Large intestine (tissue), 3 donors: ENCODE results near the gene GABRD. TPM values are rescaled to one million over a fixed set of nuclear protein-coding genes. Genes with fewer than 3 reads are reported as not detected.
A peak's percentile ranks its signal among the peaks of the same experiment; 100 is the strongest.

ENCODE experiments used
- DNase-seq, 2 donors: peaks; one replicate each; pipeline versions ENCODE4 v3.0.0 to v3.0.0-alpha.2; 2013
- H3K27ac ChIP-seq: one replicate; pipeline ENCODE4 v1.5.1; 2013; ENCODE audit warnings: low read length
- H3K27me3 ChIP-seq: 2 replicates; pipeline ENCODE4 v1.6.1; 2013; ENCODE audit warnings: low read length; ENCODE audit not compliant: control insufficient read depth, insufficient read depth
- H3K36me3 ChIP-seq: 2 replicates; pipeline ENCODE4 v1.6.1; 2013; ENCODE audit warnings: low read length; ENCODE audit not compliant: control insufficient read depth, insufficient read depth
- H3K4me1 ChIP-seq: one replicate; pipeline ENCODE4 v1.6.1; 2013; ENCODE audit warnings: low read length; ENCODE audit not compliant: control insufficient read depth, insufficient read depth
- H3K4me3 ChIP-seq: one replicate; pipeline ENCODE4 v1.5.1; 2013; ENCODE audit warnings: low read length
- H3K9me3 ChIP-seq: one replicate; pipeline ENCODE4 v1.6.1; 2013; ENCODE audit warnings: mild to moderate bottlenecking, low read depth, low read length, moderate library complexity; ENCODE audit not compliant: control insufficient read depth
- WGBS: methylation state at CpG from one replicate; pipeline ENCODE4 v1.1.5; 2013; ENCODE audit warnings: low lambda C conversion rate; ENCODE audit not compliant: insufficient coverage; 5-methylcytosine and 5-hydroxymethylcytosine counted together
- polyA plus RNA-seq: library from polyadenylated mRNA; unstranded; fragments of 120-200 nt; gene quantifications from one replicate; pipeline ENCODE4 v1.2.1, GENCODE V29; 2013

Gene GABRD
- polyA plus RNA-seq, 1 donor, result 0.54 TPM

DNA sequence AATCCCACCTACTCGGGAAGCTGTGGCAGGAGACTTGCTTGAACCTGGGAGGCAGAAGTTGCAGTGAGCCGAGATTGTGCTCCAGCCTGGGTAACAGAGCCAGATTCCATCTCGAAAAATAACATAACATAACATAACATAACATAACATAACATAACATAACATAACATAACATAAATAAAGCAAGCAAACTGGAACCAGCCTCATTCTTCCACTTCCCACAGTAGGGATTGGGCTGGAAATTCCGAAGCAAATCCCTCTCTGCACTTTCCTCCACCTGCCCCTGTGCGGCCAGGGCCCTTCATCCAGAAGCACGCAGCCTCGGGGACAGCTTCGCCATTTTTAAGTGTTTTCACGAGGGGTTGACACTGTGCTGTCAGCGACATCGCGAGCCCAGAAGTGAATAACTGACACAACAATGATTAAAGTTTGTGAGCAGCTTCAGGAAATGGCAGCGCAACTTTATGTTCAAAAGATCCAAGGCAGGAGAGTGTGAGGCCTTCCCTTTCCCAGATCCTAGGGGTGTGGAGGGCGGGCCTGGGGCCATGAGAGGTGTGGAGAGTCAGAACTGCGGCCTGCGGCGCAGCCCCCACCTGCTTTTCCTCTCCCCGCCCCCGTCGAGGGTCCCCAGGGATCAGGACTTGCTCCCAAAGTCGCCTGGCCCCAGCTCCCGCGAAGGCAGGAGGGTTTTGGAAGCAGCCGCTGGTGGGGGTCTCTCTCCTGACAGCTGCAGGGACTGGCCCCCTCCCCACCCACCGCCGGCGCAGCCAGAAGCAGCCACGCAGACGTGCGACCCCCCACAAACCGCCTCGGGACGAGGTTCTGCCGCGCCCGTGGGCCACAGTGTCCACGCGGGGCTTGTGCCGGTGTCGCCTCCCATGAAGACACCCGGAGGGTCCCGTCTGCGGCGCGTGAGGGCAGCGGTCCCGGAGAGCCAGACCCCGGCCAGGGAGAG is 651 bp upstream of the GABRD start:
- H3K9me3 ChIP-seq, result peaks cover 12% of the 10 kb centered on the region
- peaks cover 75% of the 10 kb centered on the region for H3K27me3 ChIP-seq
- no peak for DNase-seq
- peaks cover 10% of the 10 kb centered on the region for H3K4me1 ChIP-seq
- no peaks in the 10 kb centered on the region for H3K36me3 ChIP-seq
- no CpG with 5 or more reads among the region's 48 CpGs for WGBS
- no peak overlapping the region for H3K4me3 ChIP-seq
- H3K27ac ChIP-seq, result no peak overlapping the region

DNA sequence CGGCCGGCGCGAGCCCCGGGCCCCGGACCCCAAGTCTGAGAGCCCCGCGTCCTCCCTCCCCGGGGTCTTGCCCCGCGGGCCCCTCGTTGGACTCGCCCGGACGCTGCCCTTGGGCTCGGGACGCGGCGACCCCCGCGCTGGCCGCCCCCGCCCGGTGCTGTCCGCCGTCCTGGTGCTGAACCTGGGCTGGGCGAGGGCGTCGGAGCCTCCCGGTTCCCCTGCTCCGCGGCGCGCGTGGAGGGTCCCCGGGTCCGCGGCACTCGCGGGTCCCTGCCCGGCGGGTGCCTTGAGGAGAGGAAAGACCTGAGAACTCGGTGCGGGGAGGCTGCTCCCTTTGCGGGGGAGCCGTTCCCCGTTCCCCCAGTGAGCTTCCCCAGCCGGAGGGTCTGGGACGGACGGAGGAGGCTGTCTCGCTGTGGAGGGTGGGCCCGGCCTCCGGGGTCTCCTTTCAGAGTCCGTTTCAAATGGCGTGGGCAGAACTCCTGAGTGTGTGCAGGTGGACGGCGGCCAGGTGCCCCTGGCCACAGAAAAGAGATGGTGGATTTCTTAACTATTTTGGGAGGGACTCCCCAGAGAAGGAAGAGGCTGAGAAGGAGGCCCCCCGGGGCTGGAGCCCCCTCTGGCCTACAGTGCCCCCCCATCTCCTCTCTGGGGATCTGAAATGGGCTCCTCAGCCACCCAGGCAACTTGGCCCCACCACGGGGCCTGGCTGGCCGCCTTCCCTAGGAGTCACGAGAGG is 595 bp downstream of the GABRD start:
- Histone ChIP-seq H3K27ac (no peak overlapping the region), H3K4me3 (no peak overlapping the region), H3K9me3 (peaks cover 12% of the 10 kb centered on the region), H3K36me3 (no peaks in the 10 kb centered on the region), H3K4me1 (peaks cover 10% of the 10 kb centered on the region), H3K27me3 (peaks cover 63% of the 10 kb centered on the region)
- DNase-seq, result no peak
- no CpG with 5 or more reads among the region's 61 CpGs for WGBS

DNA sequence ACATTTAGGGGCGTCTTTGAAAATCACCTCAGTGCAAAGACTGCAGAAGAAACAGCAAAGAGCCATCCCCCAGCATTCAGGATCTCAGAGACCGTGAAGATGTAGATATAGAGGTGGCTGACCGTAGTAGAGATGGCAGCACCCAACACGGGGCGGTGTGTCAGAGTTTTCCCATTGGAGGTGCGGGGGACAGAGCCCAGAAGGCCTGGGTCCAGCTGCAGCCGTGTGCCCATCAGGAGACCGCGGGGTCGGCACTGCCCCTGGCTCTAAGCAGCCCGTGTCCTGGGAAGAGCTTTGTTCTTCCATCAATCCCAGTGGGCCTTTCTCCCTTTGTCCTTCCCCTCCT is 1.1 kb downstream of the GABRD start:
- no peak for DNase-seq
- Histone ChIP-seq H3K27ac (no peak overlapping the region), H3K27me3 (peaks cover 58% of the 10 kb centered on the region), H3K4me1 (peaks cover 10% of the 10 kb centered on the region), H3K9me3 (peaks cover 12% of the 10 kb centered on the region), H3K4me3 (no peak overlapping the region), H3K36me3 (no peaks in the 10 kb centered on the region)
- WGBS, result no CpG with 5 or more reads among the region's 11 CpGs

DNA sequence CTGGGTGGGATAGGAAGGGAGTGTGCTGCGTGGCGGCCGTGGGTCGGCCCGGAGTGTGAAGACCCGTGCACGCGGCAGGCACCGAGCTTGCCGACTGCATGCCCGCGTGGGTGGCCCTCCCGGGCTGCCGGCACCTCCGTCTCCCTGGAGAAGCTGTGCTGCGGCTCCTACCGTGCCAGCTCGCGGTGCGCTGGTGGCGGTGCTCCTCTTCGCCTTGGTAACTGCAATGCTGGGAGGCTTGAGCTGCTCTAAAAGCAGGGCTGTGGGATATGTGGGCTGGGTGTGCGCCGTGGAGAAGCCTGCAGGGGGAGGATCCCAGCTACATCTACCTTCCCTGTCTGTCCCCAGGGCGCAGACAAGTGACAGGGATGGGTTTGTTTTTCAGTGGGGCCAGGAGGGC is 2.4 kb downstream of the GABRD start:
- H3K27me3 ChIP-seq, result peaks cover 48% of the 10 kb centered on the region

DNA sequence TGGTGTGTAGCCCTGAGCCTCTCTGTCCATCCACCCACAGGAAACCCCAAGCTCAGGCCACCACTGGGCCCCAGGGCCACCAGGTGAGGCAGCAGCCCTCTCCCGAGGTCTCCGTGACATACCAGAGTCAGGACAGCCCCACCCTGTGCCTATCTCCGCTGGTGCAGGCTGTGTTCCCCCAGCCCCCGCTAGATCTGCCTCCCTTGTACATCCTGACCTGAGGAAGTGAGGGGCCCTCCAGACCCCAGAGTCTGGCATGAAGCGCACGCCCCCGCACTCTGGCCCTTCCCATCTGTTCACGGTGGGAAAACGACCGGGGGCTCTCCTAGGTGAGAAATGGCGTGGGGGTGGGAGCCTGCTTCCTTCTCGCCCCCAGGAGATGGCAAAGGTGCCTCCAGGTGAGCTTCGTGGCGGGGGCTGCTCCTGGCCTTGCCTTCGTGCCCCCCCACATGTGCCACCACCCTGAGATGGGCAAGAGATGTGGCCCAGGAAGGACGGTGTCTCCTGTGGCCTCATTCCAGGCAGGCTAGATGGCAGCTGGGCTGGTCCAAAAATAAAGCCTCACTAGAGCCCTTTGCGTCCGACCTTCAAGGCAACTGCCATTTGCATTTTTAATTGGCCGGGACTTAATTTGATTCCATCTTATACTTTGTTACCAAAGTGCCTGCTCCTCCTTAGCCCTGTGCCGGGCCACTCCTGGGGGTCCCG is 3.1 kb downstream of the GABRD start:
- H3K27me3 ChIP-seq, result peaks cover 43% of the 10 kb centered on the region
- no peak overlapping the region for H3K27ac ChIP-seq
- whole genome bisulfite sequencing, result no CpG with 5 or more reads among the region's 21 CpGs
- no peaks in the 10 kb centered on the region for H3K36me3 ChIP-seq
- H3K4me1 ChIP-seq, result peaks cover 10% of the 10 kb centered on the region
- no peak for DNase-seq
- peaks cover 12% of the 10 kb centered on the region for H3K9me3 ChIP-seq
- H3K4me3 ChIP-seq, result no peak overlapping the region

More for the DNA sequence above, 2.4 kb downstream of the GABRD start:
- no peak overlapping the region for H3K4me3 ChIP-seq
- no peaks in the 10 kb centered on the region for H3K36me3 ChIP-seq
- WGBS, result no CpG with 5 or more reads among the region's 25 CpGs
- DNase-seq, result no peak
- H3K9me3 ChIP-seq, result peaks cover 12% of the 10 kb centered on the region
- peaks cover 10% of the 10 kb centered on the region for H3K4me1 ChIP-seq
- no peak overlapping the region for H3K27ac ChIP-seq

DNA sequence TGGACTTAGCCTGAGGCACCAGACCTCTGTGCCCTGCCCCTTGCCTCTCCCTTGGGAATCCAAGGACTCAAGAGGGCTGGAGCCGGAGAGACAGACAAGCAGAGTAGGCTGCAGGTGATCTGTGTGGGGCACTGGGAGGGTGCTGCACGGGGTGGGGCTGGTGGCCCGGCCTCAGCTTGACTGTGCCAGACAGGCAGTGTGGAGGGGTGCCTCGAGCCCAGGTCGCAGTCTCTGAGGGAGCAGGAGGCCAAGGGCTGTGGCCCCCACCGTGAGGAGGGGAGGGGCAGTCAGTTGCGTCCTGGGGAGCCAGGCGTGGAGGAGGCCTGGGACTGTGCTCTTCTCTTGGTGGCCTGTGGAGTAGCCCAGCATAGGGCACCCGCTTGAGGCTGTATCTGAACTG is 4.0 kb downstream of the GABRD start:
- Histone ChIP-seq H3K36me3 (no peaks in the 10 kb centered on the region), H3K4me3 (no peak overlapping the region), H3K27me3 (peaks cover 33% of the 10 kb centered on the region), H3K9me3 (peaks cover 12% of the 10 kb centered on the region), H3K27ac (no peak overlapping the region), H3K4me1 (peaks cover 10% of the 10 kb centered on the region)
- WGBS, result no CpG with 5 or more reads among the region's 9 CpGs
- DNase-seq, result no peak

DNA sequence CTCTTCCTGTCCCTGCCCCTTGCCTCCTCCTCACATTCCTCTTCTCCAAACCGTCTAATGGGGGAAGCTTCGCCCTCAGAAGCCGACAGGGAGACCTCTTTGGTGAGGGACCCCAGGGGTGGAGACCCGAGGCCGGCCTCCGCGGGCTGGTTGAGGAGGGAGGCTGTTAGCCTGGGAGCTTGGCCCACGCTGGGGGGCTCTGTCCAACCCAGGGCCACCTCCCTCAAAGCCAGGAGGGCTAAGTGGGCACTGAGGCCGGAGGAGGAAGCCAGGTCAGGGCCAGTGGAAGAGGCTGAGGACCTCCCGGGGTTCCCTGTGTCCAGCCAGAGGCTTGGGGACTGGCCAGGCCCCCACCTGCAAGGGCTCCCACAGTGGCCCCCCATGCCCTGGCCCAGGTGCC is 5.3 kb downstream of the GABRD start:
- WGBS, result no CpG with 5 or more reads among the region's 10 CpGs
- H3K27me3 ChIP-seq, result peaks cover 25% of the 10 kb centered on the region
- H3K4me1 ChIP-seq, result peaks cover 10% of the 10 kb centered on the region
- no peak overlapping the region for H3K27ac ChIP-seq
- H3K9me3 ChIP-seq, result peaks cover 9% of the 10 kb centered on the region
- H3K36me3 ChIP-seq, result no peaks in the 10 kb centered on the region
- no peak overlapping the region for H3K4me3 ChIP-seq
- DNase-seq, result no peak

DNA sequence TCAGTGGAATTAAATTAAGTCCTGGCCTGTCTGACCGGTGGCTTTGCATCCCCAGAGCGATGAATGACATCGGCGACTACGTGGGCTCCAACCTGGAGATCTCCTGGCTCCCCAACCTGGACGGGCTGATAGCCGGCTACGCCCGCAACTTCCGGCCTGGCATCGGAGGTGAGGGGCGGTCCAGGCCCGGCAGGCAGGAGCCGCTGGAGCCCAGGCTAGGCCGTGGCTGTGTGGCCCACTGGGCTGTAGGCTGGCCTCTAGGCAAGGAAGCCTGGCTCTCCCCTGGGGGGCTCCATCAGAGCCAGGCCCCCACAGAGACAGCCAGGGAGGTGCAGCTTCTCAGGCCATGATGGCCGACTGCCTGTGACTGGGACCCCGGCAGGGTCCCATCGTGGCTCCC is 5.7 kb downstream of the GABRD start:
- no peak overlapping the region for H3K4me3 ChIP-seq
- H3K27me3 ChIP-seq, result peaks cover 22% of the 10 kb centered on the region
- WGBS, result no CpG with 5 or more reads among the region's 18 CpGs
- H3K27ac ChIP-seq, result no peak overlapping the region
- no peaks in the 10 kb centered on the region for H3K36me3 ChIP-seq
- DNase-seq, result no peak
- H3K9me3 ChIP-seq, result peaks cover 7% of the 10 kb centered on the region
- peaks cover 7% of the 10 kb centered on the region for H3K4me1 ChIP-seq

DNA sequence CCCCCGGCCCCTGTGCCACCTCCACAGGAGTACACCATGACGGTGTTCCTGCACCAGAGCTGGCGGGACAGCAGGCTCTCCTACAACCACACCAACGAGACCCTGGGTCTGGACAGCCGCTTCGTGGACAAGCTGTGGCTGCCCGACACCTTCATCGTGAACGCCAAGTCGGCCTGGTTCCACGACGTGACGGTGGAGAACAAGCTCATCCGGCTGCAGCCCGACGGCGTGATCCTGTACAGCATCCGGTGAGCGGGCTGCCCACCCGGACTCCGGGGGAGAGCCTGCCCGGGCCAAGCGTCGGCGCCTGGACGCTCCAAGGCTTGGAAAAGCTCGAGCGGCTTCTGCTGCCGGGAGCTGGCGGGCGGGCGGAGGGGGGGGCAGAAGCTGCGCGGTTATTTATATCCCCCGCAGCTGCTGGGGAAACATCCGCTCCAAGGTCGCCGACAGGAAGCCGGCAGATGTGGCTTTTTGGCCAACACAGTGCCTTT is 6.4 kb downstream of the GABRD start:
- Histone ChIP-seq H3K27me3 (peaks cover 16% of the 10 kb centered on the region), H3K27ac (no peak overlapping the region), H3K4me1 (peaks cover 5% of the 10 kb centered on the region), H3K4me3 (no peak overlapping the region), H3K36me3 (no peaks in the 10 kb centered on the region), H3K9me3 (peaks cover 4% of the 10 kb centered on the region)
- peak in 1 of 2 donors; percentile 31 for DNase-seq
- WGBS, result no CpG with 5 or more reads among the region's 39 CpGs

DNA sequence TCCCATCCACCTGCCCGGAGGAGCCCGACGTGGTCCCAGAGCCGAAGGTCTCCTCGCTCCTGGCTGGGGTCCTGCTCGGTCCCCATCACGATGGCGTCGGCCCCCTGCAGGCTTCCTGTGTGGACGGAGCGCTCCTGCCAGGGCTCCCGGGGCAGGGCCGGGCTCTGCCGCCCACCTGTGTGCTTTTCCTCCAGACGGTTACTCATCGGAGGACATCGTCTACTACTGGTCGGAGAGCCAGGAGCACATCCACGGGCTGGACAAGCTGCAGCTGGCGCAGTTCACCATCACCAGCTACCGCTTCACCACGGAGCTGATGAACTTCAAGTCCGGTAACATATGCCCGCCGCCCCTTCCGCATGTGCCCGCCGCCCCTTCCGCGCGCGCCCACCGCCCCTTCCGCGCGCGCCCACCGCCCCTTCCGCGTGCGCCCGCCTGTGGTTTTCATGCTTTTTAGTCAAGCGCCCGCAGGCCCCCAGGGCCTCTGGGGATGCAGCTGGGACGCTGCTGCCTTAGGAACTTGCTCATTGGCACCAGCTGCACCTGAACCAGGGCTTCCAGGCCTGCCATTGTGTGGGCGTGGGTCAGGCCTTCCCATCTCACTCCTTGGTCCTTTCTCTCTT is 8.9 kb downstream of the GABRD start:
- H3K4me3 ChIP-seq, result no peak overlapping the region
- no peak overlapping the region for H3K27ac ChIP-seq
- no peaks in the 10 kb centered on the region for H3K36me3 ChIP-seq
- H3K27me3 ChIP-seq, result peaks cover 7% of the 10 kb centered on the region
- no peaks in the 10 kb centered on the region for H3K9me3 ChIP-seq
- H3K4me1 ChIP-seq, result peaks cover 2% of the 10 kb centered on the region
- WGBS, result no CpG with 5 or more reads among the region's 46 CpGs
- no peak for DNase-seq
